Small intestine (tissue), 7 donors: ENCODE measurements around the gene GYPE. TPM values are rescaled to one million over a fixed set of nuclear protein-coding genes. Genes with fewer than 3 reads are reported as not detected.
"Not testable (repeated sequence)": the region's sequence is repeated elsewhere in the genome, so short reads cannot be mapped to it uniquely, and the experiment has no call there.

Source experiments
- DNase-seq, 2 donors: peaks; one replicate each; pipeline versions ENCODE4 v3.0.0 to v3.0.0-alpha.2; 2013
- FAIRE-seq: peaks from 2 replicates; lab custom pipeline; 2012; peaks lifted over from hg19 to GRCh38; lab: Jason Lieb, UNC
- H3K27ac ChIP-seq, 3 donors: one replicate each; pipeline ENCODE4 v1.5.1; 2013; ENCODE audit warnings: low read length in 2 of 3, mild to moderate bottlenecking in 2 of 3, control low read depth in 1 of 3, inconsistent platforms in 1 of 3, low read depth in 1 of 3, moderate library complexity in 1 of 3
- H3K27me3 ChIP-seq, 3 donors: one replicate each; pipeline ENCODE4 v1.6.1; 2013; ENCODE audit warnings: low read length in 3 of 3, inconsistent platforms in 1 of 3; ENCODE audit not compliant: control insufficient read depth in 3 of 3, insufficient read depth in 3 of 3
- H3K36me3 ChIP-seq, 3 donors: one replicate each; pipeline ENCODE4 v1.6.1; 2013; ENCODE audit warnings: low read length in 3 of 3, inconsistent platforms in 1 of 3, low read depth in 1 of 3, mild to moderate bottlenecking in 1 of 3, moderate library complexity in 1 of 3; ENCODE audit not compliant: control insufficient read depth in 3 of 3, insufficient read depth in 2 of 3
- H3K4me1 ChIP-seq, 3 donors: one replicate each; pipeline ENCODE4 v1.6.1; 2013; ENCODE audit warnings: low read length in 2 of 3, inconsistent platforms in 1 of 3, low read depth in 1 of 3, mild to moderate bottlenecking in 1 of 3, moderate library complexity in 1 of 3; ENCODE audit not compliant: control insufficient read depth in 3 of 3, insufficient read depth in 2 of 3
- H3K4me3 ChIP-seq, 3 donors: one replicate each; pipeline ENCODE4 v1.5.1; 2013; ENCODE audit warnings: low read length in 3 of 3, control low read depth in 1 of 3, inconsistent platforms in 1 of 3, low read depth in 1 of 3, mild to moderate bottlenecking in 1 of 3, moderate library complexity in 1 of 3
- H3K9me3 ChIP-seq, 2 donors: one replicate each; pipeline ENCODE4 v1.6.1; 2013; ENCODE audit warnings: low read depth in 1 of 2, low read length in 1 of 2; ENCODE audit not compliant: control insufficient read depth in 2 of 2, insufficient read depth in 1 of 2
- WGBS, 3 donors: extraction: QIAGEN DNeasy Blood & Tissue Kit; methylation state at CpG; one replicate each; pipeline ENCODE4 v1.1.7; 2013; 5-methylcytosine and 5-hydroxymethylcytosine counted together
- polyA plus RNA-seq, 4 donors: library from polyadenylated mRNA; stranded (reverse) in 3 of 4; unstranded in 1 of 4; fragments of 200-250 nt in 3 of 4; fragments of 120-200 nt in 1 of 4; gene quantifications; one replicate each; pipeline versions ENCODE4 v1.2.1 to v1.2.3, GENCODE V29; 2013
- donor health status: healthy with polysubstance abuse.
- donor health status: control.
- donor health status: control.
- donor health status: Bipolar disorder and iron deficiency.
- donor health status: healthy.

GYPE gene
- polyA plus RNA-seq, 4 donors, result 0.27 TPM; not detected in 2

DNA sequence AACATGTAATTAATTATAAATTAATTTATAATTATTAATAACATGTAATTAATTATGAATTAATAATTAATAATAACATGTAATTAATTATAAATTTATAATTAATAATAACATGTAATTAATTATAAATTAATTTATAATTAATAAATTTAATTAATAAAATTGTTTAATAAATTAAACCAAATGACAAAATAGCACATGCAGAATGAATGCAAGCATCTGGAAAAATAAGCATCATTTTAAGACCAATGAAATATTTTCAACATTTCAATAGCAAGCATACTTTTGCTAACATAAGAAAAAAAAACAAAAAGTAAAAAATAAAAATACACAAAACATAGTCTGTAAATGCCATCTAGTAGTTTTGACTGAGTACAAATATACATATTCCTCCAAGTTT lies 21.8 kb downstream of the GYPE start:
- no peak for FAIRE-seq
- Histone ChIP-seq H3K36me3 (no peaks in the 10 kb centered on the region), H3K27me3 (no peaks in the 10 kb centered on the region), H3K4me1 (no peaks in the 10 kb centered on the region), H3K27ac (no peak overlapping the region), H3K9me3 (no peaks in the 10 kb centered on the region), H3K4me3 (no peak overlapping the region)
- no peak for DNase-seq

- no peak overlapping the region for H3K4me3 ChIP-seq
- H3K27ac ChIP-seq, result no peak overlapping the region
- 76 to 83% (median 81%) methylated on average over 2 to 4 of the region's 4 CpGs for WGBS, 3 donors
- no peaks in the 10 kb centered on the region for H3K36me3 ChIP-seq
- no peaks in the 10 kb centered on the region for H3K9me3 ChIP-seq
- no peaks in the 10 kb centered on the region for H3K4me1 ChIP-seq
- no peak for FAIRE-seq
- no peaks in the 10 kb centered on the region for H3K27me3 ChIP-seq
- no peak for DNase-seq
Measured at GRCh38 chr4:143882892-143883291, 22.5 kb downstream of the GYPE start.

- not testable (repeated sequence) for FAIRE-seq, H3K27me3 ChIP-seq, H3K27ac ChIP-seq, H3K4me1 ChIP-seq, H3K4me3 ChIP-seq, H3K9me3 ChIP-seq, H3K36me3 ChIP-seq, DNase-seq
- 40 to 64% (median 56%) methylated on average over 2 of the region's 2 CpGs for WGBS, 3 donors
Measured at GRCh38 chr4:143879561-143879960, 25.8 kb downstream of the GYPE start.

DNA sequence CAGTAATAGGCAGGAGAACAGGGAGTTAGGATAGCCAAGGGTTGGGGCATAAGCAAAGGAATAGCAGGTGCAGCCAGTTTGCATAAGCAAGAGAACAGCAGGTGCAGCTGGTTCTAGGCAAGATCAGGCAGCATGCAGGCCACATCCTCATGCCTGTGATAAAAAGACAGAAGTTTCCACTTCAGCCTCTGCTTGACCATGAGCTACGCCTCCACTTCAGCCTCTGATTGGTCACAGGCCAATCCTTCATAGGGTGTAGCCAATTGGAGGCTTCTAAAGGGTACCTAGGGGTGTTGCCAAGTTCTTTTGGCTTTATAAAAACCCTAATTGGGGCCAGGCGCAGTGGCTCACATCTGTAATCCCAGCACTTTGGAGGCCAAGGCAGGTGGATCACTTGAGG lies 30.0 kb downstream of the GYPE start:
- WGBS, 3 donors, result 86 to 90% (median 89%) methylated on average over 2 of the region's 2 CpGs
- H3K4me3 ChIP-seq, H3K36me3 ChIP-seq, H3K27ac ChIP-seq, DNase-seq, FAIRE-seq, H3K4me1 ChIP-seq, H3K9me3 ChIP-seq, H3K27me3 ChIP-seq: not testable (repeated sequence)

DNA sequence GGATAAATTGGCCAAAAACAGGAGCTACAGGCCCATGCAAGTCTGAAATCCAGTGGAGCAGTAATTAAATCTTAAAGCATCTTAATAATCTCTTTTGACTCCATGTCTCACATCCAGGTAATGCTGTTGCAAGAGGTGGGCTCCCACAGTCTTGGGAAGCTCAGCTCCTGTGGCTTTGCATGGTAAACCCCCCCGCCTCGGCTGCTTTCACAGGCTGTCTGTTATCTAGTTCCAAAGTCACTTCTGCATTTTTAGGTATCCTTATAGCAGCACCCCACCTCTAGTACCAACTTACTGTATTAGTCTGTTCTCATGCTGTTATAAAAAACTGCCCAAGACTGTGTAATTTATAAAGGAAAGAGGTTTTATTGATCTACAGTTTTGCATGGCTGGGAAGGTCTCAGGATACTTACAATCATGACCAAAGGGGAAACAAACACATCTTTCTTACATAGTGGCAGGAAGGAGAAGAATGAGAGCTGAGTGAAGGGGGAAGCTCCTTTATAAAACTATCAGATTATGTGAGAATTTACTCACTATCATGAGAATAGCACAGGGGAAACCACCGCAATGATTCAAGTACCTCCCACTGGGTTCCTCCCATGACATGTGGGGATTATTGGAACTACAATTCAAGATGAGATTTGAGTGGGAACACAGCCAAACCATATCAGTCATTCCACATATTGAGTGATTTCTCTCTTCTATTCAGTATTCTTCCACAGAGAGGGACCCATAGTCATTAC lies 34.7 kb downstream of the GYPE start:
- DNase-seq, H3K9me3 ChIP-seq, FAIRE-seq, H3K27me3 ChIP-seq, H3K27ac ChIP-seq, H3K4me3 ChIP-seq, H3K36me3 ChIP-seq, H3K4me1 ChIP-seq: not testable (repeated sequence)
- WGBS, 3 donors, result 0 to 74% (median 55%) methylated on average over 2 of the region's 3 CpGs

DNA sequence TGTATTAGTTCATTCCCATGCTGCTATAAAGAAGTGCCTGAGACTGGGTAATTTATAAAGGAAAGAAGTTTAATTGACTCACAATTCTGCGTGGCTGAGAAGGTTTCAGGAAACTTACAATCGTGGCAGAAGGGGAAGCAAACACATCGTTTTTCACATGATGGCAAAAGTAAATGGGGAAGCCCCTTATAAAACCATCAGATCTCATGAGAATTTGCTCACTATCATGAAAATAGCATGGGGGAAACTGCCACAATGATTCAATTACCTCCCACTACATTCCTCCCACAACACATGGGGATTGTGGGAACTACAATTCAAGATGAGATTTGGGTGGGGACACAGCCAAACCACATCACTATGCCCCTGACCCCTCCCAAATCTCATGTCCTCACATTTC lies 35.4 kb downstream of the GYPE start:
- H3K9me3 ChIP-seq, DNase-seq, H3K4me3 ChIP-seq, H3K27ac ChIP-seq, FAIRE-seq, H3K4me1 ChIP-seq, H3K27me3 ChIP-seq, H3K36me3 ChIP-seq: not testable (repeated sequence)
- 52 to 74% methylated on average over 3 of the region's 3 CpGs; no CpG with 5 or more reads in 1 of the 3 donors for WGBS, 3 donors

DNA sequence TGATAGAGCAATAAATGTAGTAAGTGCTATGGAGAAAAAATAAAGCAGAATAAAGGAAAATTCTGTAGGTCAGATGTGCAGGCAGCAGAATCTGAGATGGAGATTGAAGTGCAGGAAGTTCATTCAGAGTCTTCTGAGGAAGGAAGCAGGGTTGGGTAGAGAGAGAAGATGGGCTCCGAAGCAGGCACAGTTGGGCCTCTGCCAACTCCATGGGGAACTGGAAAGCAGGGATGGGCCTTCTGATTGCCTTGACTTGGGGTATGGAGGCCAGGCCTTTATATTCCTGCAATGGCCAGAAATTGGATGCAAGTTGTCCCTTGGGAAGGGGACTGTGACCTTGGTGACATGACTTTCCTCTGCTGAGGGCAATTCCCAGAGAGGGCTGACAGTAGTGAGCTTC lies 42.6 kb downstream of the GYPE start:
- not testable (repeated sequence) for H3K27me3 ChIP-seq, H3K36me3 ChIP-seq, H3K4me1 ChIP-seq, H3K27ac ChIP-seq, FAIRE-seq, H3K4me3 ChIP-seq, H3K9me3 ChIP-seq, DNase-seq
- WGBS, 3 donors, result 57 to 75% (median 67%) methylated on average over 1 of the region's 1 CpG

DNA sequence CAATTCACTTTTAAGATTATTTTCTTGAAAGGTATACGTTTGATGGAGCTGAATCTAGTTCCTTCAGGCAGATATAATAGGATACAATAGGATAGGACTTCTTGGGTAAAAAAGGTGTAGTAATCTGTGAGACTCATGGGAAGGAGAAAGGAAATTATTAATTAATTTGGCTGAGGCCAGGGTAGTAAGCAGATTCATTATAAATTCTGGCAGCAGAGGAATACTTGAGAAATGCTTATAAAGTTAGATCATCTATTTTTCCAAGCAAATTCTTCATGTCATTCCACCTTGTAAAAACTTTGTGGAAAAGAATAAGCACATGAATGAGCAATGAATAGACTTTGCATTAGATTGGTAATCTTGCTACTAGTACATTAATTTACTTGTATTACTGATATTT lies 46.9 kb downstream of the GYPE start:
- 64 to 74% (median 73%) methylated on average over 1 of the region's 1 CpG for WGBS, 3 donors
- Histone ChIP-seq H3K27me3 (no peaks in the 10 kb centered on the region), H3K4me1 (no peaks in the 10 kb centered on the region), H3K4me3 (no peak overlapping the region), H3K27ac (no peak overlapping the region), H3K9me3 (no peaks in the 10 kb centered on the region), H3K36me3 (no peaks in the 10 kb centered on the region)
- DNase-seq (no peak), FAIRE-seq (peak; percentile 59)
